Mesenchymal stem cell (in vitro differentiated cells and primary cell): ENCODE data around the gene USP40.

Experiments used
- DNase-seq: peaks from one replicate; pipeline ENCODE4 v3.0.0-alpha.2; 2013
- H2AFZ ChIP-seq: one replicate; pipeline ENCODE4 v1.6.1; 2013; ENCODE audit warnings: low read depth, mild to moderate bottlenecking, control low read depth, inconsistent platforms, low read length, moderate library complexity
- H2AK5ac ChIP-seq: 2 replicates; pipeline ENCODE4 v1.6.1; 2013; ENCODE audit warnings: low read length, moderate library complexity, mild to moderate bottlenecking, inconsistent platforms; ENCODE audit not compliant: severe bottlenecking
- H2BK120ac ChIP-seq: one replicate; pipeline ENCODE4 v1.6.1; 2013; ENCODE audit warnings: low read depth, mild to moderate bottlenecking, inconsistent platforms, low read length, moderate library complexity
- H2BK12ac ChIP-seq, 2 experiments: one replicate each; pipeline ENCODE4 v1.6.1; 2013; ENCODE audit warnings: inconsistent platforms in 2 of 2, low read length in 2 of 2, mild to moderate bottlenecking in 2 of 2, moderate library complexity in 2 of 2, control low read depth in 1 of 2
- H2BK15ac ChIP-seq: one replicate; pipeline ENCODE4 v1.6.1; 2013; ENCODE audit warnings: mild to moderate bottlenecking, low read depth, inconsistent platforms; ENCODE audit not compliant: poor library complexity, severe bottlenecking
- H2BK5ac ChIP-seq: 2 replicates; pipeline ENCODE4 v1.6.1; 2013; ENCODE audit warnings: low read depth, mild to moderate bottlenecking, low read length, control low read depth, inconsistent platforms; ENCODE audit not compliant: poor library complexity, severe bottlenecking
- H3K14ac ChIP-seq, 2 experiments: one replicate each; pipeline ENCODE4 v1.6.1; 2013; ENCODE audit warnings: inconsistent platforms in 2 of 2, low read length in 2 of 2, control low read depth in 1 of 2, mild to moderate bottlenecking in 1 of 2, moderate library complexity in 1 of 2
- H3K18ac ChIP-seq, 2 experiments: one replicate each; pipeline ENCODE4 v1.6.1; 2013; ENCODE audit warnings: inconsistent platforms in 2 of 2, low read length in 2 of 2, control low read depth in 1 of 2, low read depth in 1 of 2, mild to moderate bottlenecking in 1 of 2
- H3K23ac ChIP-seq, 2 experiments: one replicate each; pipeline ENCODE4 v1.6.1; 2013; ENCODE audit warnings: inconsistent platforms in 2 of 2, low read length in 2 of 2, mild to moderate bottlenecking in 2 of 2, moderate library complexity in 2 of 2, control low read depth in 1 of 2
- H3K27ac ChIP-seq: 2 replicates; pipeline ENCODE4 v1.5.1; 2013; ENCODE audit warnings: mild to moderate bottlenecking, moderate library complexity, low read length, control low read depth, inconsistent platforms; ENCODE audit not compliant: poor library complexity, severe bottlenecking
- H3K27me3 ChIP-seq, 2 experiments: 2 replicates each; pipeline versions ENCODE4 v1.6.1 to v1.7.0; 2013; ENCODE audit warnings: low read length in 2 of 2, mild to moderate bottlenecking in 2 of 2, moderate library complexity in 2 of 2, control low read depth in 1 of 2, inconsistent platforms in 1 of 2; ENCODE audit not compliant: control insufficient read depth in 1 of 2, insufficient read depth in 1 of 2
- H3K36me3 ChIP-seq, 2 experiments: 2 replicates each; pipeline versions ENCODE4 v1.6.1 to v1.7.0; 2013; ENCODE audit warnings: low read length in 2 of 2, control low read depth in 1 of 2, inconsistent platforms in 1 of 2, low read depth in 1 of 2, mild to moderate bottlenecking in 1 of 2; ENCODE audit not compliant: insufficient read depth in 2 of 2, control insufficient read depth in 1 of 2
- H3K4ac ChIP-seq, 2 experiments: one replicate each; pipeline ENCODE4 v1.6.1; 2013; ENCODE audit warnings: inconsistent platforms in 2 of 2, low read length in 2 of 2, mild to moderate bottlenecking in 2 of 2, moderate library complexity in 2 of 2, control low read depth in 1 of 2, low read depth in 1 of 2
- H3K4me1 ChIP-seq: 2 replicates; pipeline ENCODE4 v1.6.1; 2013; ENCODE audit warnings: low read depth, low read length, control low read depth; ENCODE audit not compliant: control insufficient read depth, insufficient read depth
- H3K4me2 ChIP-seq: 2 replicates; pipeline ENCODE4 v1.6.1; 2013; ENCODE audit warnings: low read length, mild to moderate bottlenecking, inconsistent platforms; ENCODE audit not compliant: poor library complexity, severe bottlenecking
- H3K4me3 ChIP-seq, 2 experiments: 2 replicates each; pipeline versions ENCODE4 v1.5.1 to v1.7.0; 2013; ENCODE audit warnings: low read length in 2 of 2, mild to moderate bottlenecking in 2 of 2, control low read depth in 1 of 2, low read depth in 1 of 2; ENCODE audit not compliant: insufficient read depth in 1 of 2
- H3K79me1 ChIP-seq: replicated peaks from 2 replicates; pipeline ENCODE4 v1.6.1; 2013; ENCODE audit warnings: mild to moderate bottlenecking, control low read depth, low read length, inconsistent platforms; ENCODE audit not compliant: poor library complexity, severe bottlenecking
- H3K9ac ChIP-seq: 2 replicates; pipeline ENCODE4 v1.7.0; 2013; ENCODE audit warnings: mild to moderate bottlenecking, low read length, moderate library complexity
- H3K9me3 ChIP-seq: 2 replicates; pipeline ENCODE4 v1.7.0; 2013; ENCODE audit warnings: mild to moderate bottlenecking, low read length; ENCODE audit not compliant: control insufficient read depth
- H4K8ac ChIP-seq: one replicate; pipeline ENCODE4 v1.6.1; 2013; ENCODE audit warnings: inconsistent platforms, mild to moderate bottlenecking, low read length, moderate library complexity
- H4K91ac ChIP-seq: one replicate; pipeline ENCODE4 v1.6.1; 2013; ENCODE audit warnings: mild to moderate bottlenecking, low read length, inconsistent platforms
- WGBS: methylation state at CpG from one replicate; pipeline ENCODE4 v1.1.7; 2013; ENCODE audit warnings: mixed read lengths; 5-methylcytosine and 5-hydroxymethylcytosine counted together

The USP40 gene

DNA sequence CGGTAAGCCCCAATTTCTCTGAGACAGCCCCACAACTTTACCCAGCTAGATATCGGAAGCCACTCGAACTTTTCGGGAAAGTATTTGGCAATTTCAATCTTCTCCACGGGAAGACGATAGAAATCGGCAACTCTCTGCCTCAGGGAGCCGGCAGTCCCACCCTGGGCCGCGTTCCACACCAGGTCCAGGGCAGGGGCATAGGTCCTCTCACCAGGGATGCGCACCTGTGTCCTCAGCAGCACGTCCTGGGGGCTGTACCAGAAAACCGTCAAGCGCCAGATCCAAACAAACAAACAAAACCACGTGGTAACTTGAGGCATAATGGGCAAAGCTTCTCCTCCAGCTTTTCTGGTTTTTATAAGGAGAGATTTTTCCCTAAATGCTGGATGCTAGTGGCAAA is 80.9 kb downstream of the USP40 start:
- H3K9ac ChIP-seq = no peak overlapping the region
- H3K79me1 ChIP-seq = peaks cover 3% of the 10 kb centered on the region
- no peak overlapping the region for H4K8ac ChIP-seq
- WGBS = 98% methylated on average over 15 of the region's 15 CpGs
- peak overlapping the region; percentile 94 for H3K27ac ChIP-seq
- H2BK5ac ChIP-seq = peak overlapping the region; percentile 33
- H3K4ac ChIP-seq = no peak overlapping the region
- H3K4me3 ChIP-seq = no peak overlapping the region
- no peaks in the 10 kb centered on the region for H3K9me3 ChIP-seq
- H2BK120ac ChIP-seq = no peak overlapping the region
- H2BK12ac ChIP-seq = no peak overlapping the region
- H3K27me3 ChIP-seq = no peaks in the 10 kb centered on the region
- no peak overlapping the region for H3K14ac ChIP-seq
- no peak for DNase-seq
- peak overlapping the region; percentile 88 for H2AK5ac ChIP-seq
- no peak overlapping the region for H3K18ac ChIP-seq
- H3K23ac ChIP-seq = no peak overlapping the region
- peaks cover 31 to 79% of the 10 kb centered on the region in 2 experiments for H3K36me3 ChIP-seq
- H3K4me1 ChIP-seq = peaks cover 31% of the 10 kb centered on the region
- no peak overlapping the region for H3K4me2 ChIP-seq
- H2AFZ ChIP-seq = no peak overlapping the region
- H2BK15ac ChIP-seq = no peak overlapping the region
- H4K91ac ChIP-seq = no peak overlapping the region

DNA sequence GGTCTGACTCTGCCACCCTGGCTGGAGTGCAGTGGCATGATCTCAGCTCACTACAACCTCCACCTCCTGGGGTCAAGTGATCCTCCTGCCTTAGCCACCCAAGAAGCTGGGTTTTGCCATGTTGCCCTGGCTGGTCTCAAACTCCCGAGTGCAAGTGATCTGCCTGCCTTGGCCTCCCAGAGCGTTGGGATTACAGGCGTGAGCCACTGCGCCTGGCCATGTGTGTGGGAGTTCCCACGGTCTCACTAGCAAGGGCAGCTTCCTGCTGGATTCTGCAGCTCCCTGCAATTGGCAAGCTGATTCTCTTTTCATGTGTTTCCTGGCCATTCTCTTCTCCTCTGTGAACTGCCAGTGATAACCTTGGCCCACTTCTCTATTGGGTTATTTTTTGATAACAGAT is 84.0 kb downstream of the USP40 start:
- H3K4me1 ChIP-seq = peaks cover 29% of the 10 kb centered on the region
- no peak overlapping the region for H3K4ac ChIP-seq
- no peak overlapping the region for H3K14ac ChIP-seq
- H2AFZ ChIP-seq = no peak overlapping the region
- peaks cover 3% of the 10 kb centered on the region for H3K79me1 ChIP-seq
- no peak overlapping the region for H3K4me3 ChIP-seq
- H2AK5ac ChIP-seq = peak overlapping the region; percentile 78
- H3K36me3 ChIP-seq = peaks cover 51 to 81% of the 10 kb centered on the region in 2 experiments
- 98% methylated on average over 5 of the region's 5 CpGs for WGBS
- H2BK5ac ChIP-seq = no peak overlapping the region
- DNase-seq = no peak
- no peak overlapping the region for H3K23ac ChIP-seq
- no peak overlapping the region for H3K27ac ChIP-seq
- no peak overlapping the region for H3K18ac ChIP-seq
- H3K4me2 ChIP-seq = no peak overlapping the region
- no peak overlapping the region for H2BK15ac ChIP-seq
- H3K9me3 ChIP-seq = no peaks in the 10 kb centered on the region
- H2BK120ac ChIP-seq = no peak overlapping the region
- no peak overlapping the region for H4K91ac ChIP-seq
- no peaks in the 10 kb centered on the region for H3K27me3 ChIP-seq
- no peak overlapping the region for H2BK12ac ChIP-seq
- no peak overlapping the region for H4K8ac ChIP-seq
- H3K9ac ChIP-seq = no peak overlapping the region

- no peak overlapping the region for H3K4ac ChIP-seq
- WGBS = 97% methylated on average over 20 of the region's 22 CpGs
- no peaks in the 10 kb centered on the region for H3K9me3 ChIP-seq
- peaks cover 61 to 90% of the 10 kb centered on the region in 2 experiments for H3K36me3 ChIP-seq
- no peak for DNase-seq
- no peak overlapping the region for H3K23ac ChIP-seq
- H3K27me3 ChIP-seq = no peaks in the 10 kb centered on the region
- no peak overlapping the region for H3K9ac ChIP-seq
- H3K18ac ChIP-seq = no peak overlapping the region
- no peak overlapping the region for H2BK120ac ChIP-seq
- H2AFZ ChIP-seq = no peak overlapping the region
- peak overlapping the region; percentile 45 for H2AK5ac ChIP-seq
- no peak overlapping the region for H2BK5ac ChIP-seq
- peak overlapping the region; percentile 47 for H3K4me2 ChIP-seq
- H4K91ac ChIP-seq = no peak overlapping the region
- H3K79me1 ChIP-seq = peaks cover 3% of the 10 kb centered on the region
- H2BK12ac ChIP-seq = no peak overlapping the region
- H3K4me3 ChIP-seq = no peak overlapping the region
- H3K4me1 ChIP-seq = peaks cover 25% of the 10 kb centered on the region
- H3K27ac ChIP-seq = peak overlapping the region; percentile 83
- no peak overlapping the region for H3K14ac ChIP-seq
- H2BK15ac ChIP-seq = no peak overlapping the region
- H4K8ac ChIP-seq = no peak overlapping the region
Measured at GRCh38 chr2:233481368-233482142, 85.0 kb downstream of the USP40 start.

GRCh38 chr2:233480490-233481202 is 85.9 kb downstream of the USP40 start:
- Histone ChIP-seq H4K91ac (no peak overlapping the region), H3K23ac (no peak overlapping the region), H2AK5ac (peak overlapping the region; percentile 1), H2AFZ (no peak overlapping the region), H2BK5ac (no peak overlapping the region), H2BK120ac (no peak overlapping the region), H2BK12ac (no peak overlapping the region), H3K79me1 (peaks cover 3% of the 10 kb centered on the region), H3K36me3 (peaks cover 65 to 92% of the 10 kb centered on the region in 2 experiments), H3K9ac (no peak overlapping the region), H3K9me3 (no peaks in the 10 kb centered on the region), H3K18ac (no peak overlapping the region), H2BK15ac (no peak overlapping the region), H3K27ac (peak overlapping the region; percentile 27), H3K4me3 (no peak overlapping the region), H3K4ac (no peak overlapping the region), H3K27me3 (no peaks in the 10 kb centered on the region), H4K8ac (no peak overlapping the region), H3K4me2 (no peak overlapping the region), H3K4me1 (peaks cover 19% of the 10 kb centered on the region), H3K14ac (no peak overlapping the region)
- no peak for DNase-seq
- 92% methylated on average over 20 of the region's 21 CpGs for whole genome bisulfite sequencing
